SK-N-SH (cell line): ENCODE data around the gene RAB3D. TPM values are rescaled to one million over a fixed set of nuclear protein-coding genes. Genes with fewer than 3 reads are reported as not detected.
"Not testable (repeated sequence)": the region's sequence is repeated elsewhere in the genome, so short reads cannot be mapped to it uniquely, and the experiment has no call there.

Experiments
- CTCF ChIA-PET: fragments of 300-600, 350-600 bp; formaldehyde crosslinking; extraction: SDS; loops from one replicate; lab custom pipeline; 2021; lab: Yijun Ruan, JAX
- POLR2A ChIA-PET: fragments of 350-600 bp; sonication (Branson Sonifier 250); formaldehyde crosslinking; extraction: SDS; loops from one replicate; lab custom pipeline; 2020; ENCODE audit warnings: antibody characterized with exemption, inconsistent platforms; lab: Yijun Ruan, JAX
- DNase-seq: peaks from one replicate; pipeline ENCODE4 v3.0.0; 2012
- H2AFZ ChIP-seq: fragments of 200-600 bp; sonication (generic); 2 replicates; pipeline ENCODE4 v1.8.1; 2016; ENCODE audit warnings: antibody characterized with exemption, mild to moderate bottlenecking, low read depth
- H3F3A ChIP-seq: fragments of 200-600 bp; sonication (generic); replicated peaks from 2 replicates; pipeline ENCODE3; 2016; ENCODE audit warnings: antibody characterized with exemption, mild to moderate bottlenecking; ENCODE audit not compliant: insufficient read depth
- H3K27ac ChIP-seq, 2 experiments: fragments of 200-500 bp in 1 of 2; fragments of 200-600 bp in 1 of 2; sonication (Bioruptor generic) in 1 of 2; sonication (generic), shearing (Covaris generic) in 1 of 2; 2 replicates each; pipeline versions ENCODE4 v1.5.1 to v1.6.1; 2014 to 2016; ENCODE audit warnings: low read depth in 2 of 2, inconsistent platforms in 1 of 2, low read length in 1 of 2, mild to moderate bottlenecking in 1 of 2, mixed read lengths in 1 of 2
- H3K27me3 ChIP-seq: fragments of 200-600 bp; sonication (generic), shearing (Covaris generic); 2 replicates; pipeline ENCODE4 v1.6.1; 2016; ENCODE audit warnings: mixed run types; ENCODE audit not compliant: insufficient read depth
- H3K36me3 ChIP-seq, 2 experiments: fragments of 200-500 bp in 1 of 2; fragments of 200-600 bp in 1 of 2; sonication (Bioruptor generic) in 1 of 2; sonication (generic) in 1 of 2; replicated peaks in 1 of 2; 2 replicates each; pipeline versions ENCODE3 to v1.5.1; 2014 to 2016; ENCODE audit warnings: low read length in 1 of 2, mild to moderate bottlenecking in 1 of 2; ENCODE audit not compliant: insufficient read depth in 2 of 2, control insufficient read depth in 1 of 2
- H3K4me1 ChIP-seq, 2 experiments: fragments of 200-500 bp in 1 of 2; fragments of 200-600 bp in 1 of 2; sonication (Bioruptor generic) in 1 of 2; sonication (generic), shearing (Covaris generic) in 1 of 2; 2 replicates each; pipeline versions ENCODE4 v1.5.1 to v1.6.1; 2014 to 2016; ENCODE audit warnings: low read depth in 1 of 2, low read length in 1 of 2, mixed run types in 1 of 2; ENCODE audit not compliant: insufficient read depth in 2 of 2, control insufficient read depth in 1 of 2
- H3K4me2 ChIP-seq: fragments of 200-600 bp; sonication (generic), shearing (Covaris generic); 2 replicates; pipeline ENCODE4 v1.6.1; 2017; ENCODE audit warnings: mixed run types
- H3K4me3 ChIP-seq, 2 experiments: fragments of 200-500 bp in 1 of 2; fragments of 200-600 bp in 1 of 2; sonication (Bioruptor generic) in 1 of 2; sonication (generic), shearing (Covaris generic) in 1 of 2; 2 replicates each; pipeline versions ENCODE4 v1.5.1 to v1.8.1; 2014 to 2016; ENCODE audit warnings: low read depth in 2 of 2, inconsistent platforms in 1 of 2, low read length in 1 of 2, mild to moderate bottlenecking in 1 of 2, mixed read lengths in 1 of 2, moderate library complexity in 1 of 2
- H3K79me2 ChIP-seq: fragments of 200-600 bp; sonication (generic); 2 replicates; pipeline ENCODE4 v1.8.1; 2017; ENCODE audit warnings: mild to moderate bottlenecking; ENCODE audit not compliant: insufficient read depth
- H3K9ac ChIP-seq: fragments of 200-600 bp; sonication (generic); 2 replicates; pipeline ENCODE4 v1.6.1; 2017; ENCODE audit warnings: mixed run types
- H3K9me2 ChIP-seq: fragments of 200-600 bp; sonication (generic); 2 replicates; pipeline ENCODE4 v1.6.1; 2017; ENCODE audit warnings: mixed run types
- H3K9me3 ChIP-seq: fragments of 200-600 bp; sonication (generic); 2 replicates; pipeline ENCODE4 v1.6.1; 2017; ENCODE audit warnings: mixed run types, mild to moderate bottlenecking, moderate library complexity
- H4K20me1 ChIP-seq: fragments of 200-600 bp; sonication (generic); 2 replicates; pipeline ENCODE4 v1.6.1; 2017; ENCODE audit warnings: mild to moderate bottlenecking, mixed run types; ENCODE audit not compliant: insufficient read depth
- CHD2 ChIP-seq: fragments of 150-350 bp; IDR thresholded peaks from 2 replicates; pipeline ENCODE4 v1.6.1; 2018; ENCODE audit warnings: low read length; ENCODE audit not compliant: partially characterized antibody
- ELF1 ChIP-seq: IDR thresholded peaks from 2 replicates; pipeline ENCODE4 v1.4.0; 2012
- EP300 ChIP-seq, 2 experiments: IDR thresholded peaks; 2 replicates each; pipeline versions ENCODE4 v1.4.0 to v1.6.1; 2012; ENCODE audit warnings: borderline replicate concordance in 1 of 2, low read depth in 1 of 2, low read length in 1 of 2
- EZH2phosphoT487 ChIP-seq: fragments of 200-600 bp; sonication (generic); IDR thresholded peaks from 2 replicates; pipeline ENCODE4 v1.6.1; 2017; ENCODE audit warnings: low read depth, mixed run types, mild to moderate bottlenecking, antibody characterized with exemption, moderate library complexity, borderline replicate concordance
- GATA2 ChIP-seq: sonication (generic); formaldehyde crosslinking; IDR thresholded peaks from 2 replicates; pipeline ENCODE4 v1.5.0; 2020; ENCODE audit warnings: mild to moderate bottlenecking, missing genetic modification reagents
- MEF2A ChIP-seq: IDR thresholded peaks from 2 replicates; pipeline ENCODE4 v1.4.0; 2012; ENCODE audit warnings: low read depth, borderline replicate concordance
- NFIC ChIP-seq: IDR thresholded peaks from 2 replicates; pipeline ENCODE4 v1.4.0; 2012; ENCODE audit warnings: borderline replicate concordance
- RCOR1 ChIP-seq: fragments of 150-350 bp; IDR thresholded peaks from 2 replicates; pipeline ENCODE4 v1.6.1; 2017; ENCODE audit warnings: antibody characterized with exemption, low read length
- RXRA ChIP-seq: IDR thresholded peaks from 2 replicates; pipeline ENCODE4 v1.4.0; 2012; ENCODE audit warnings: low read depth, mild to moderate bottlenecking, borderline replicate concordance
- SIN3A ChIP-seq: IDR thresholded peaks from 2 replicates; pipeline ENCODE4 v1.6.1; 2012; ENCODE audit warnings: low read depth, mild to moderate bottlenecking, low read length, moderate library complexity, borderline replicate concordance
- TCF12 ChIP-seq: IDR thresholded peaks from 2 replicates; pipeline ENCODE4 v1.4.0; 2012
- WGBS: methylation state at CpG from one replicate; pipeline ENCODE4 v1.1.6; 2017; ENCODE audit warnings: low lambda C conversion rate; 5-methylcytosine and 5-hydroxymethylcytosine counted together
- polyA plus RNA-seq, 3 experiments: library from polyadenylated mRNA; depleted of rRNA; stranded (reverse); fragments of >200 nt; gene quantifications; 2 replicates each; pipeline ENCODE4 v1.2.3, GENCODE V29; 2012
- TF ChIP-seq, protein P1 (sequence below): IDR thresholded peaks from 2 replicates; pipeline ENCODE4 v1.6.1; 2012; ENCODE audit warnings: mild to moderate bottlenecking, low read depth, low read length, moderate library complexity
- TF ChIP-seq, protein P2 (sequence below): IDR thresholded peaks from 2 replicates; pipeline ENCODE4 v1.4.0; 2012; ENCODE audit warnings: low read depth, borderline replicate concordance
- TF ChIP-seq, protein P3 (sequence below): fragments of 150-350 bp; IDR thresholded peaks from 2 replicates; pipeline ENCODE4 v1.6.1; 2016; ENCODE audit warnings: mild to moderate bottlenecking, low read depth, low read length
- TF ChIP-seq, protein P4 (sequence below): fragments of 200-600 bp; sonication (generic); IDR thresholded peaks from 2 replicates; pipeline ENCODE4 v1.6.1; 2017; ENCODE audit warnings: antibody characterized with exemption, mild to moderate bottlenecking, moderate library complexity
- TF ChIP-seq, protein P5 (sequence below): IDR thresholded peaks from 2 replicates; pipeline ENCODE4 v1.4.0; 2012; ENCODE audit warnings: low read depth

The RAB3D gene
- polyA plus RNA-seq, 1 of the 3 experiments (the other 2 are of a cell fraction): 27.0 TPM

DNA sequence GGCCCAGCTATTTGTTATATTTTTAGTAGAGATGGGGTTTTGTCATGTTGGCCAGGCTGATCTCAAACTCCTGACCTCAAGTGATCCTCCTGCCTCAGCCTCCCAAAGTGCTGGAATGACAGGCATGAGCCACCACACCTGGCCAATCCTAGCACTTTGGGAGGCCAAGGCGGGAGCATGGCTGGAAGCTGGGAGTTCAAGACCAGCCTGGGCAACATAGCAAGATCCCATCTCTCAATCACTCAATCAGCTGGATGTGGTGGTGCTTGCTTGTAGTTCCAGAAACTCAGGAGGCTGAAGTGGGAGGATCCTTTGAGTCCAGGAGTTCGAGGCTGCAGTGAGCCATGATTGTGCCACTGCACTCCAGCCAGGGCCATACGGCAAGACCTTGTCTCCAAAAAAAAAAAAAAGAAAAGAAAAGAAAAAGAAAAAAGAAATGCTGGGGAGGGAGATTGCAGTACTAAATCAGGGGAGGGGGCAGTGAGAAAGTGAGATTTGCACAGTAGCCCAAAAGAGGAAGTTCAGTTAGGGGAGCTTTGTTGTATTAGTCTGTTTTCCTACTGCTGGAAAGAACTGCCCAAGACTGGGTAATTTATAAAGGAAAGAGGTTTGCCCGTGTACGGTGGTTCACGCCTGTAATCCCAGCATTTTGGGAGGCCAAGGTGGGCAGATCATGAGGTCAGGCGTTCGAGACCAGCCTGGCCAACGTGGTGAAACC is 19.0 kb downstream of the RAB3D start:
- POLR2A ChIA-PET: interaction anchor here (0.6 to 1.6 kb wide), 2 partner anchors 19 to 80 kb away, joined by 3 to 4 read pairs; partner anchors contain the start of gene RAB3D
- H3K27ac ChIP-seq, H3K4me3 ChIP-seq, DNase-seq, CTCF ChIA-PET, H3K9me3 ChIP-seq, H3K4me2 ChIP-seq, H3K79me2 ChIP-seq, H3K36me3 ChIP-seq, H3K9me2 ChIP-seq, H3K27me3 ChIP-seq, H4K20me1 ChIP-seq, H2AFZ ChIP-seq, H3K9ac ChIP-seq: not testable (repeated sequence)
- 85% methylated on average over 9 of the region's 9 CpGs for WGBS
- H3K4me1 ChIP-seq: peaks cover 9 to 19% of the 10 kb centered on the region in 2 experiments
- peaks cover 11% of the 10 kb centered on the region for H3F3A ChIP-seq

DNA sequence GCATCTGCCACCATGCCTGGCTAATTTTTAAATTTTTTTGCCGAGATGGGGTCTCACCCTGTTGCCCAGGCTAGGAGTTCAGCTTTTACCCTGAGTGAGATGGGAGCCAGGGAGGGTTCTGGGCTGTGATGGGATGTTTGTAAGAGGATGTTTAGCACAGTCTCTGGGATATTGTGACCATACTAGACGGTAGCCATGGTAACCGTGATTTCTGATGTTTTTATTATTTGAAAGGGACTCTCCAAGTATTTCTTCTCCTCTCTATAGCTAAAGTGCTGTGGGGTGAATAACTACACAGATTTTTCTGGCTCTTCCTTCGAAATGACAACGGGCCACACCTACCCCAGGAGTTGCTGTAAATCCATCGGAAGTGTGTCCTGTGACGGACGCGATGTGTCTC is 33.1 kb downstream of the RAB3D start:
- DNase-seq: no peak
- H3K9me2 ChIP-seq: no peaks in the 10 kb centered on the region
- H3K4me1 ChIP-seq: no peaks in the 10 kb centered on the region
- no peak overlapping the region for H3K4me3 ChIP-seq
- no peaks in the 10 kb centered on the region for H3K27me3 ChIP-seq
- H3F3A ChIP-seq: no peaks in the 10 kb centered on the region
- whole genome bisulfite sequencing: 70% methylated on average over 9 of the region's 9 CpGs
- POLR2A ChIA-PET: no interaction called here
- TF ChIP-seq, protein P1, sequence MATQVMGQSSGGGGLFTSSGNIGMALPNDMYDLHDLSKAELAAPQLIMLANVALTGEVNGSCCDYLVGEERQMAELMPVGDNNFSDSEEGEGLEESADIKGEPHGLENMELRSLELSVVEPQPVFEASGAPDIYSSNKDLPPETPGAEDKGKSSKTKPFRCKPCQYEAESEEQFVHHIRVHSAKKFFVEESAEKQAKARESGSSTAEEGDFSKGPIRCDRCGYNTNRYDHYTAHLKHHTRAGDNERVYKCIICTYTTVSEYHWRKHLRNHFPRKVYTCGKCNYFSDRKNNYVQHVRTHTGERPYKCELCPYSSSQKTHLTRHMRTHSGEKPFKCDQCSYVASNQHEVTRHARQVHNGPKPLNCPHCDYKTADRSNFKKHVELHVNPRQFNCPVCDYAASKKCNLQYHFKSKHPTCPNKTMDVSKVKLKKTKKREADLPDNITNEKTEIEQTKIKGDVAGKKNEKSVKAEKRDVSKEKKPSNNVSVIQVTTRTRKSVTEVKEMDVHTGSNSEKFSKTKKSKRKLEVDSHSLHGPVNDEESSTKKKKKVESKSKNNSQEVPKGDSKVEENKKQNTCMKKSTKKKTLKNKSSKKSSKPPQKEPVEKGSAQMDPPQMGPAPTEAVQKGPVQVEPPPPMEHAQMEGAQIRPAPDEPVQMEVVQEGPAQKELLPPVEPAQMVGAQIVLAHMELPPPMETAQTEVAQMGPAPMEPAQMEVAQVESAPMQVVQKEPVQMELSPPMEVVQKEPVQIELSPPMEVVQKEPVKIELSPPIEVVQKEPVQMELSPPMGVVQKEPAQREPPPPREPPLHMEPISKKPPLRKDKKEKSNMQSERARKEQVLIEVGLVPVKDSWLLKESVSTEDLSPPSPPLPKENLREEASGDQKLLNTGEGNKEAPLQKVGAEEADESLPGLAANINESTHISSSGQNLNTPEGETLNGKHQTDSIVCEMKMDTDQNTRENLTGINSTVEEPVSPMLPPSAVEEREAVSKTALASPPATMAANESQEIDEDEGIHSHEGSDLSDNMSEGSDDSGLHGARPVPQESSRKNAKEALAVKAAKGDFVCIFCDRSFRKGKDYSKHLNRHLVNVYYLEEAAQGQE: no peak
- TF ChIP-seq, protein P2, sequence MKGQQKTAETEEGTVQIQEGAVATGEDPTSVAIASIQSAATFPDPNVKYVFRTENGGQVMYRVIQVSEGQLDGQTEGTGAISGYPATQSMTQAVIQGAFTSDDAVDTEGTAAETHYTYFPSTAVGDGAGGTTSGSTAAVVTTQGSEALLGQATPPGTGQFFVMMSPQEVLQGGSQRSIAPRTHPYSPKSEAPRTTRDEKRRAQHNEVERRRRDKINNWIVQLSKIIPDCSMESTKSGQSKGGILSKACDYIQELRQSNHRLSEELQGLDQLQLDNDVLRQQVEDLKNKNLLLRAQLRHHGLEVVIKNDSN: no peak
- TF ChIP-seq EP300 (IDR thresholded peaks at IDR 0.05; ENCODE audit: borderline replicate concordance in 1 of 2, low read depth in 1 of 2, low read length in 1 of 2) (no peak), EZH2phosphoT487 (no peak), RXRA (no peak), GATA2 (no peak), MEF2A (no peak), CHD2 (no peak), RCOR1 (no peak), NFIC (no peak), SIN3A (no peak), TCF12 (no peak), ELF1 (no peak)
- TF ChIP-seq, protein P3, sequence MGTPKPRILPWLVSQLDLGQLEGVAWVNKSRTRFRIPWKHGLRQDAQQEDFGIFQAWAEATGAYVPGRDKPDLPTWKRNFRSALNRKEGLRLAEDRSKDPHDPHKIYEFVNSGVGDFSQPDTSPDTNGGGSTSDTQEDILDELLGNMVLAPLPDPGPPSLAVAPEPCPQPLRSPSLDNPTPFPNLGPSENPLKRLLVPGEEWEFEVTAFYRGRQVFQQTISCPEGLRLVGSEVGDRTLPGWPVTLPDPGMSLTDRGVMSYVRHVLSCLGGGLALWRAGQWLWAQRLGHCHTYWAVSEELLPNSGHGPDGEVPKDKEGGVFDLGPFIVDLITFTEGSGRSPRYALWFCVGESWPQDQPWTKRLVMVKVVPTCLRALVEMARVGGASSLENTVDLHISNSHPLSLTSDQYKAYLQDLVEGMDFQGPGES: no peak
- TF ChIP-seq, protein P4, sequence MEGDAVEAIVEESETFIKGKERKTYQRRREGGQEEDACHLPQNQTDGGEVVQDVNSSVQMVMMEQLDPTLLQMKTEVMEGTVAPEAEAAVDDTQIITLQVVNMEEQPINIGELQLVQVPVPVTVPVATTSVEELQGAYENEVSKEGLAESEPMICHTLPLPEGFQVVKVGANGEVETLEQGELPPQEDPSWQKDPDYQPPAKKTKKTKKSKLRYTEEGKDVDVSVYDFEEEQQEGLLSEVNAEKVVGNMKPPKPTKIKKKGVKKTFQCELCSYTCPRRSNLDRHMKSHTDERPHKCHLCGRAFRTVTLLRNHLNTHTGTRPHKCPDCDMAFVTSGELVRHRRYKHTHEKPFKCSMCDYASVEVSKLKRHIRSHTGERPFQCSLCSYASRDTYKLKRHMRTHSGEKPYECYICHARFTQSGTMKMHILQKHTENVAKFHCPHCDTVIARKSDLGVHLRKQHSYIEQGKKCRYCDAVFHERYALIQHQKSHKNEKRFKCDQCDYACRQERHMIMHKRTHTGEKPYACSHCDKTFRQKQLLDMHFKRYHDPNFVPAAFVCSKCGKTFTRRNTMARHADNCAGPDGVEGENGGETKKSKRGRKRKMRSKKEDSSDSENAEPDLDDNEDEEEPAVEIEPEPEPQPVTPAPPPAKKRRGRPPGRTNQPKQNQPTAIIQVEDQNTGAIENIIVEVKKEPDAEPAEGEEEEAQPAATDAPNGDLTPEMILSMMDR: no peak
- TF ChIP-seq, protein P5, sequence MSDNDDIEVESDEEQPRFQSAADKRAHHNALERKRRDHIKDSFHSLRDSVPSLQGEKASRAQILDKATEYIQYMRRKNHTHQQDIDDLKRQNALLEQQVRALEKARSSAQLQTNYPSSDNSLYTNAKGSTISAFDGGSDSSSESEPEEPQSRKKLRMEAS: no peak
- H3K9ac ChIP-seq: no peak overlapping the region
- no peaks in the 10 kb centered on the region for H3K9me3 ChIP-seq
- no peaks in the 10 kb centered on the region for H3K36me3 ChIP-seq
- CTCF ChIA-PET: interaction anchor here (0.7 to 3.6 kb wide), 4 partner anchors 11 to 230 kb away, joined by 3 to 20 read pairs (median 3); partner anchors contain the start of gene TSPAN16
- no peak overlapping the region for H2AFZ ChIP-seq
- no peaks in the 10 kb centered on the region for H4K20me1 ChIP-seq
- H3K79me2 ChIP-seq: no peaks in the 10 kb centered on the region
- no peak overlapping the region for H3K27ac ChIP-seq
- no peak overlapping the region for H3K4me2 ChIP-seq
